GM21515 (cell line): ENCODE measurements around the gene FNIP2.
"Not testable (repeated sequence)": the region's sequence is repeated elsewhere in the genome, so short reads cannot be mapped to it uniquely, and the experiment has no call there.

ENCODE experiments used
- ATAC-seq: cut with Tn5 transposase; IDR thresholded peaks from one replicate; pipeline ENCODE4 v1.9.1; 2021; ENCODE audit not compliant: unreplicated experiment

FNIP2 gene

DNA sequence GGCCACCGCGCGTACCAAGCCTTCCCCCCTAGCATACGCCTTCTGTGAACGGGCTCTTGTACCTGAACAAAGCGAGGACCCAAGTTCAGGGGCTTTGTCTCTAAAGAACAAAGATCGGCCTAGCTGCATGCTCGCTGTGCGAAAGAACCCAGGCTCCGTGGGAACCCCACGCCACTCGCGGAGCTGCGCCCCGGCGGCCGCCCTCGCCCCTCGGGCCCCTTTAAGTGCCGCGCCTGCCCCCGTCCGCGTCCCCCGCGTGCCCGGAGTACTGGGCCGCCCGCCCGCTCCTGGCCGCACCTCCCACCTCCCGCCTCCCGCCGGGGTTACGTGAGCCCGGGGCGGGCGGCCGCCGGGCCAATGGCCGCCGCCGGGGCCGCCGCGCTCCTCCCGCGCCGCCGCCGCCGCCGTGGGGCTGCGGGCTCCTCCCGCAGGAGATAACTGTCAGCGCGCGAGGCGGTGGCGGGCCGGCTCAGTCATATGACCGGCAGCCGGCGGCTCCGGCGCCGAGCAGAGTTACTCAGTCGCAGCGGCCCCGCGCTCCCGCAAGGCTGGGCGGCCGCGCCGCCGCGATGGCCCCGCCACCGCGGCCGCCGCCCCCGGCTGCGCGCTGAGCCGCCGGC lies at the start of gene FNIP2:
FNIP2 (plus strand) TSS at position 472 of the 620 bp plus-strand sequence. CDS start 187 bp downstream, outside the sequence.
- ATAC-seq, result peak; percentile 81

DNA sequence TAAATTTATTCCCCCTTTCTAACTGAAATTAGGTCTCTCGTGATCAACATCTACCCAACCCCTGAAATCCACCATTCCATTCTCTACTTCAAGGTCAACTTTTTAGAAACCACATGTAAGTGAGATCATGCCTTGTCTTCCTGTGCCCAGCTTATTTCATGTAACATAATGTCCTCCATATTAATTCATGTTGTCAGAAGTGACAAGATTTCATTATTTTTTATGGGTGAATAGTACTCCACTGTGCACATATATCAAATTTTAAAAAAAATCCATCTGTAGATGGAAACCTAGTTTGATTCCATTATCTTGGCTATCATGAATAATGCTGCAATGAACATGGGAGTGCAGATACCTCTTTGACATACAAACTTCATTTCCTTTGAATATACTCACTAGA lies 47.1 kb upstream of the FNIP2 start:
- ATAC-seq, result no peak

DNA sequence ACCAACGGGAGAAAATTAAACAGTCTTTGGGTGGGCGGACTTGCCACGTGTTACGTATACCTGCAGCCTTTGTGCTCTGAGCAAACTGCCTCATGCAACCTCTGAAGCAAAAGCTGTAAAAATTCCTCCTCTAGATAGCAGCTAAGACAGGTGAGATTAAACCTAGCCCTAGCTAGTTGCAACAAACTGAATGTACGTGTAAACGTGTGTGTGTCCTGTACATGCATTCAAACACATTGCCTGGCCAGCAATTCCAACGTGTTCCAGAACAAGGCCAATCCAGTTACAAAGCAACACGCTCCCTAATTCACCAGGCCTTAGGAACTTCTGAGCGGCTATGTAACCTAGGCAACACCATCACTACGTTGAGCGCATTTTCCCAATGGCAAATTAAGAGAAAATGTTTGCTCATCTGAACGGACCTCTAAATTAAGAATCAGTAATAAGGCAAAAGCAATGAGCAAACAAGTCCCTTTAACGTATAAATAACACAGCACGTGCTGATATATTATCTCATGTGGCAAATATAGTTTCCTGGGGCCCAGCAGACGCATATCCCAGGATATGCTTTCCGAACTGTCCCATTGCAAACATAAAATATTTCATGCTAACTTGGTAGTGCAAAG lies 46.4 kb upstream of the FNIP2 start:
- ATAC-seq, result no peak

DNA sequence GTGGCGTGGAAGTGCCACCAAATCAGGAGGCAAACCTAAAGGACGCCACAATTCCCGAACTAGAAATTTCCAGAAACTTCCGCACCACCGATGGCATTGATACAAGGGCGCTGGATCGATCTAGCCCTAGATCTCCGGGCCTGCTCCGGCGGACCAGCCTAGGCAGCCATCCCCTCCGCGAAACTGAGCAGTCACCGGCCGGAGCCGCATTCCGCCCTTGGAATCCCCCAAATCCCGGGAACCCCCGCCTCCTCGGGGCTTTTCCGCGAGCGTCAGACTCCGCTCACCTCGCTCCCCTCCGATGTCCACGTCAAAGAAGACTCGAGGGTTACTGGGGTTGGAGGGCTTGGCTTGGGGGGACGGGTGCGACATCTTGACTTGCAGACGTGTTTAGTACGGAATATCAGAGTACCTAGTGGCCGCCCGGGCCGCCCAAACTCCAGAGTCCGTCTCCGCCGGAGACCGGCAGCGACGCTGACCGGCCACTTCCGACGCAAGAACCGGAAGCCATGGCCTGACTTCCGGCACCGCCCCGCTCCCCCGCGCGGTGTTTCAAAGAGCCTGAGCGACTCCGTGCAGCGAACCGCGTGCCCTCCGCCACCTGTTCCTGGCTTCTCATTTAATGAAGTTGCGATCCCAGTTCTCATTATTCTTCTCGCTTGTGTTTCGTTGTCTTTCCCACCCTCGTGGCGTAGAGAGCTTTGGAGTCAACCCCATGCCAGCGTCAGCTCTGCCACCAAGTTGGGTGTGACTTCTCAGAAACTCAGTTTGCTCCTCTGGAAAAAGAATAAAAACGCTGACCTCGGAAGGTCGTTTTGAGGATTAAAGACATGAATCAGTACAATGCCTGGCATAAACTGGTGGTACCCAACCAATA lies 45.7 kb upstream of the FNIP2 start, which contains the start of gene PPID:
PPID (minus strand) TSS at position 480 of the 877 bp plus-strand sequence; CDS start at position 372, 108 bp downstream.
- peak; percentile 98 for ATAC-seq

DNA sequence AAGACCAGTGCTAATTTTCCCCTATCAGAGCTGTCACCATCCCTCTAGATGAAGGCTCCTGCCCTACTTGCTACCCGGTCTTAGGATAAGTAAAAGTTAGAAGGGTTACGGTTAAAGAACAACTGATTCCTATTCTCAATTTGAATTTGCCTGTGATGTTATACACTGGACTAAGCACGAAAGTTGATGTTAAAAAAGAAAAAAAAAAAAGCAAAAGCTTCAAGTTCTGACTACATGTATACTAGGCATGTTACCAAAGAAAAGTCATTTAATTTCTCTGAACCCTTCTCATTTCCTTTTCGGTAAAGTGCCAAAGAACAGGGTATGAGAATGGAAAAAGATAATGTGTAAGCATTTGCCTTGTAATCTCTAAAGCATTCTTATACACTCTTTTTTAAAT lies 44.2 kb upstream of the FNIP2 start:
- ATAC-seq, result no peak

DNA sequence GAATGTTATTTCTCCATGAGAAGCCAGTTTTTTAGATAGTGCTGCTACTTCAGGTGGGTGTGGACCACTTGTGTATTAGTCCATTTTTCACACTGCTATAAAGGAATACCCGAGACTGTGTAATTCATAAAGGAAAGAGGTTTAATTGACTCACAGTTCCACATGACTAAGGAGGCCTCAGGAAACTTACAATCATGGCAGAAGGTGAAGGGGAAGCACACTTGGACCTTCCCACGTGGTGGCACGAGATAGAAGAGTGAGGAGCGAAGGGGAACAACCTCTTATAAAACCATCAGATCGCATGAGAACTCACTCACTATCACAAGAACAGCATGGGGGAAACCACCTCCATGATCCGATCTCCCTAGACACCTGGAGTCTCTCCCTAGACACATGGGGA lies 42.2 kb upstream of the FNIP2 start:
- ATAC-seq, result no peak

DNA sequence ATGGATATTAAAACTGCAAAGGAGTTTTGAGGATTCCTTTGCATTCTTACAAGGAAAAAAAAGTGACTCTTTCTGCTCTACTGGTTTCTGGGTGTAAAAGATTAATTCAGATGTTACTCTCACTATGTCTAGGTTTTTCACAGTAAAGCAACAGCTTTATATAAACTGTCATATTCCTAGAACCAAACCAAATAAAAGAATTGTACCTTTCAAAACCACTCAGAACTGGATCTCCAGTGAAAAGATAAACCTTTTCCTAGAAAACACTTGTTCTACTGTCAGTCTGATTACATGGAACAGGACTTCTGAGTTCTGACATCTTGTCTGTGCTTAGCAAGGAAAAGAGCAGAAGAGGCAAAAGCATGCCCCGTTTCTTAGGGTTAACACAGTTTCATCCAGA lies 40.6 kb upstream of the FNIP2 start:
- ATAC-seq, result no peak

DNA sequence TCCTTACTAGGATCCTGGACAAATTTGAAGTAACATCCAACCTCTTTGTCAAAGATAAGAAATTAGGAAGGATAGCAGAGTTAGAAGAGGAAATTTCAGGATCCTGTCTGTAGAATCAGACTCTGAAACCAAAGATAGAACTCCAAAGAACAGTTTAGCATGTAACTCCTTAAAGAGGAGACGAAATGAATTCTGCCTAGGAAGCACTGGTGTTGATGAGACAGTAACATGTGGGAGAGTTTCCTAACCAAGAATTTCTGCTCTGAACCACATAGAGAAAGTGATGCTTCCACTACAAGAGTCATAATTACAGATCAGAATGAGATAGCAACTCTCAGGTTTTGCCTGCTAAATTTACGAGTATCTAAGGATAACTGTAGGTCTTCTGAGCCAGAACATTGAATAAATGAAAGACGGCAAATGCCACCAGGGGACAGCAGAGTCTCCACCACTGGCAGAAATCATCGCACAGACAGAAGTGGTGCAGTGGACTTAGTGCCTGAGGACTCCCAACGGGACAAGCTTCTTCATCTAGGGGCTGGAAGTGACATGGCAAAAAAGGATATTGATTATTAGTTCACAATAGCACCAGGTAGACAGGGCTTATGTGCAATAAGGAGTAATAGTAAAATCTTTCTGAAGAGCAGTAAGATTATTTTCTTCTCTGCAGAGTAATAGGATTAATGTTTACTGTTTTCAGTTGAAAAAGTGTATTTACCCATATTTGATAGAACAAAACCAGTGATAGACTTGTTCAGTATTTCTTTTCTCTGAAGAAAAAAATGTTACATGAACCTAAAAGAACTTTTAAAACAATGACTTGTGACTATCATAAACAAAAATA lies 38.9 kb upstream of the FNIP2 start:
- no peak for ATAC-seq

DNA sequence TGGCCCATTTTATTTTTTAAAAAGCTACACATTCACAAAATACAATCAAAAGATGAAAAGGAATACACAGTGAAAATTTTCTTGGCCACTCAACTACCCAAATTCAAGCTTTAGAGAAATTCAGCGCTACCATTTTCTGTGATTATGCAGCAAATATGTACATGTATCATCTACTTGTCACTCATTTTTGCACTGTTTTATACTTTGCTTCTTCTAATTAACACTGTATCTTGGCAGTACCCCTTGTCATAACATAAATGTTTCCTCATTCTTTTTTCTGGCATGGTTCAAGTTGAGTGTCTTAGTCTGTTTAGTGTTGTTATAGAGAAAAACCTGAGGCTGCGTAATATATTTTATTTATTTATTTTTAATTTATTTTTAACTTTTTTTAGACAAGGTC lies 30.0 kb upstream of the FNIP2 start:
- ATAC-seq, result no peak

DNA sequence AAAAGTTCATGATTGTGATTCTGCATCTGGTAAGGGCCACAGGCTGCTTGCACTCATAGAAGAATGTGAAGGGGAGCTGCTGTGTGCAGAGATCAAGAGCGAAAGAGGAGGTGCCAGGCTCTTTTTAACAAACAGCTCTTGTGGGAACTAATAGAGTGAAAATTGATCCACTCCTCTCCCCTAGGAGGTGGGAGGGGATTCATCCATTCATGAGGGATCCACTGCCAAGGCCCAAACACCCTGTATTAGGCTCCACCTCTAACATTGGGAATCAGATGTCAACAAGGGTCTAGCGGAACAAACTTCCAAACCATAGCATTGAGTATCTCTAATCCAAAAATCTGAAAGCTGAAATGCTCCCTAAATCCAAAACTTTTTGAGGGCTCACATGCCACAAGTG lies 29.2 kb upstream of the FNIP2 start:
- no peak for ATAC-seq

DNA sequence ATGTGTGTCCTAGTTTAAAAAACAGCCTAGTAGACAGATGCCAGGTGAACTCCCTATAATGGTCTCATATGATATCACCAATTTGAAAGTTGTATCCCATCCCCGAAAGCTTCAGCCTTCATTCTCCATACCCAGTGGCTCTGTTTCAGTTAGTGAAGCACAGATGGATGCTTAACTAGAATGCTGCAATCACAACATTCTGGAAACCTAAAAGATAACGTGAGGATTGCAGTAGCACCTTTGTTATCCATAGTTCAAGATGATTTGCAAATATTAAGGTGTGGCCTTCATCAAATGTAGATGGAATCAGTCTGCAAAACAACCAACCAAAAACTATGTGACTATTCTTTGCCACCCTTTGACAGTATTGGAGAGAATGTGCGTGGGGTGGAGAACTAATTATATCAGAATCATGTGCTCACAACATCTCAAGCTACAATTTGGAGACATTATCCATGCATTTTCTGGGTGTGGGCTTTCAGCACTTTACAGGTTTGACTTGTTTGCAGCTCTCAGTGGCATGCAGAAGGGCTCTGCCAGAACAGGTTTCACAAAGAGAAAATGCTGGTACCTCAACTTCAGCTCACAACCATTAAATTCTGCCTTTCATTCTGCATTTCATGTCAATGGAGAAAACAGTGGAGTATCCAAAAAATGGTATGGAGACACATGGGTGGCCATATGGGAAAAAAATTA lies 27.4 kb upstream of the FNIP2 start:
- no peak for ATAC-seq

DNA sequence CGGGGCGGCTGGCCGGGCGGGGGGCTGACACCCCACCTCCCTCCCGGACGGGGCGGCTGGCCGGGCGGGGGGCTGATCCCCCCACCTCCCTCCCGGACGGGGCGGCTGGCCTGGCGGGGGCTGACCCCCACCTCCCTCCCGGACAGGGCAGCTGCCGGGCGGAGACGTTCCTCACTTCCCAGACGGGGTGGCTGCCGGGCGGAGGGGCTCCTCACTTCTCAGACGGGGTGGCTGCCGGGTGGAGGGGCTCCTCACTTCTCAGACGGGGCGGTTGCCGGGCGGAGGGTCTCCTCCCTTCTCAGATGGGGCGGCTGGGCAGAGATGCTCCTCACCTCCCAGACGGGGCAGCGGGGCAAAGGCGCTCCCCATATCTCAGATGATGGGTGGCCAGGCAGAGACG lies 22.3 kb upstream of the FNIP2 start:
- not testable (repeated sequence) for ATAC-seq

DNA sequence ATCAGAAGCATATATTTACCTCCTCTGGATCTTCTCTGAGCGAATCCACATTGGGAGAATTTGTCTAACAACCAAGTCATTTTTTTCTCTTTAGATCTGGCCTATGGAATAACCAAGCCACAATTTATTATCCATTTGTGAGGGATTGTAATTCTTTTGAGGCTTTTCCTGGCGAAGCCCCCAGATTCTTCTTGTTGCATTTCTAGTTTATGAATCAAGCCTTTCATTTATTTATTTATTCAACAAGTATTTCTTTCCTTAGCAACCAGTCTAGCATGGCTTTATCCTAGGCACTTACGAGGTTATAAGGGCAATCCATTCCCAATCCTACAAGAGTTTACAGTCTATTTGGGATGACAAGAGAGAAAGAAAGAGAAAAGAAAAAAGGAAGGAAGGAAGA lies 18.4 kb upstream of the FNIP2 start:
- no peak for ATAC-seq

DNA sequence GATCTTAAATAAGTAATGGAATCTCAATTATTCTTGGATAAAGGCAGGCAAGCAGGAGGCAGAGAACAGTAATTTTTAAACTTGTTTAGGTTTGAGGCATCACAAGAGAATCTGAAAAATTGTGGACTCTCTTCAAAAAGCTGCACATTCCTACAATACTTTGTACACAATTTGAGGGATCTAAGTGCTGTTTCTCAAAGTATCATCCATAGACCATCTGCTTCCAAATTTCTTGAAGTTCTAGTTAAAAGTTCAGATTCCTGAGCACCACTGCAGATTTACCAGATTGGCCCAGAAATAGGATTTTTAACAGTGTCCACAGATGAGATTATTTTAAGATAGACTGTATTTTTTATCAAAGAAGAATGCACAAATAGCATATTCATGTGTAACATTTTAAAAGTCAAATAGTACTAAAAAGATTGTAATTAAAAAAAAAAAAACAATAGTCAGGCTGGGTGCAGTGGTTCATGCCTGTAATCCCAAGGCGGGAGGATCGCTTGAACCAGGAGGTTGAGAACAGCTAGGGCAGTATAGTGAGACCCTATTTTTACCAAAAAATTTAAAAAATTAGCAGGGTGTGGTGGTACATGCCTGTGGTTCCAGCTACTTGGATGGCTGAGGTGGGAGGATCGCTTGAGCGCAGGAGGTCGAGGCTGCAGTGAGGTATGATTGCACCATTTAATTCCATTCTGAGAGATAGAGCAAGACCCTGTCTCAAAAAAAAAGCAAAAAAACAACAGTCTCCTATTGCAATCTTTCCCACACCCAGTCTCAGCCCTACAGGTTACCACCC lies 14.2 kb upstream of the FNIP2 start:
- no peak for ATAC-seq

DNA sequence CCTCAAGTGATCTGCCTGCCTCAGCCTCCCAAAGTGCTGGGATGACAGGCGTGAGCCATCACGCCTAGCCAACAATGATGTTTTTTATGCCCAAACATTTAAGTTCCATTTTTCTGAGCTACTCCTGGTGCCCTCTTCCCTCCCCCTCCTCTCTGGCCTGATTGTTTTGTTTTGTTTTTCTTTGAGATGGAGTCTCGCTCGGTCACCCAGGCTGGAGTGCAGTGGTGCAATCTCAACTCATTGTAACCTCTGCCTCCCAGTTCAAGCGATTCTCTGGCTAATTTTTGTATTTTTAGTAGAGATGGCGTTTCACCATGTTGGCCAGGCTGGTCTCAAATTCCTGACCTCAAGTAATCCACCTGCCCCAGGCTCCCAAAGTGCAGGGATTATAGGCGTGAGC lies 13.0 kb upstream of the FNIP2 start:
- ATAC-seq, result not testable (repeated sequence)

DNA sequence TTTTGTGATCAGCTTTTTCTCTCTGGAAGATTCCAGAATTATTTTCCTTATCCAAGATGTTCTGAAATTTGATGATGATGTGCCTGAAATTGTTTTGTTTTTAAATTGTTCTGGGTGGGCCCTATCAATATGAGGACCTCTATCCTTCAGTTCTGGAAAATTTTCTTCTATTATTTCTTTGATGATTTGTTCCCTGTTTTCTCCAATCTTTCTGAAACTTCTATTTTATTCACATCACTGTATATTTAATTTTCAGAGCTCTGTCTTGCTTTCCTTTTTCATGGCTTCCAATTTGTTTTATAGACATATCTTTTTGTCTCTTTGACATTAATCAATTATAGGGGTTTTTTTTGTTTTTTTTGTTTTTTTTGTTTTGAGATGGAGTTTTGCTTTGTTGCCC lies 12.2 kb upstream of the FNIP2 start:
- no peak for ATAC-seq

DNA sequence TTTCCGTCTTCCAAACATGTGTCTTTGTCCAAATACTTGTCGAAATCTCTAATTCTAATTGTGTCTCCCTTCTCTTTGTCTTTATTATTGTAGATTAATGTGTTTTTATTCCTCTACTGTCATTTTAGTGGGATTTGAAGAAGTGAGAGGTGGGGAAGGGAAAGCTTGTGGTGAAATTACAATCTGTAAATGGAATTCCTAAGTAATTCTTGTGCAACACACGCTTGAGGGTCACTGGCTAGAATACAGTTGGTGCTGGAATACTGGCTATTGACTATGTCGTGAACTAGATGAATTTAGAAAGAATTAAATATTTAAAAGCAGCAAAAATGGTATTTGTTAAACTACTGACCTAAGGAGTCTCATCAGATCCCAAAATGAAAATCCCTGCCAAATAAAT lies 10.7 kb upstream of the FNIP2 start:
- no peak for ATAC-seq

DNA sequence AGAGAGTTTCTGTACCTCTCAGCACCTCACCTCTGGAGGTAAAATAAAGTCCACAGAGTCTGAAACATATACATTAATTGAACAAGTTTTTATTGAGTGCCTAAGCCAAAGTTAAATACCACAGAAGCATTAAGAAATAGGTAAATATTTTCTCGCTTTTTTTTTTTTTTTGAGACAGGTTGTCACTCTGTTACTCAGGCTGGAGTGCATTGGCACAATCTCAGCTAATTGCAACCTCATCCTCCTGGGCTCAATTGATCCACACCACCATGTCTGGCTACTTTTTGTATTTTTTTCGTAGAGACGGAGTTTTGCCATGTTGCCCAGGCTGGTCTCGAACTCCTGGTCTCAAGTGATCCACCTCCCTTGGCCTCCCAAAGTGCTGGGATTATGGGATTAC lies 10.1 kb upstream of the FNIP2 start:
- no peak for ATAC-seq

DNA sequence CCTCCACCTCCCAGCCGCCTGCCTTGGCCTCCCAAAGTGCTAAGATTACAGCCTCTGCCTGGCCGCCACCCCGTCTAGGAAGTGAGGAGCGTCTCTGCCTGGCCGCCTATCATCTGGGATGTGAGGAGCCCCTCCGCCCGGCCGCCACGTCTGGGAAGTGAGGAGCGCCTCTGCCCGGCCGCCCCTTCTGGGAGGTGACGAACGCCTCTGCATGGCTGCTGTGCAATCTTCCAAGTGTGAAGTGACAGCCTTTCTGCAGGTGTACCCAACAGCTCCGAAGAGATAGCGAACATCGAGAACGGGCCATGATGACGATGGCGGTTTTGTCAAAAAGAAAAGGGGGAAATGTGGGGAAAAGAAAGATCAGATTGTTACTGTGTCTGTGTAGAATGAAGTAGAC lies 9.3 kb upstream of the FNIP2 start:
- not testable (repeated sequence) for ATAC-seq

DNA sequence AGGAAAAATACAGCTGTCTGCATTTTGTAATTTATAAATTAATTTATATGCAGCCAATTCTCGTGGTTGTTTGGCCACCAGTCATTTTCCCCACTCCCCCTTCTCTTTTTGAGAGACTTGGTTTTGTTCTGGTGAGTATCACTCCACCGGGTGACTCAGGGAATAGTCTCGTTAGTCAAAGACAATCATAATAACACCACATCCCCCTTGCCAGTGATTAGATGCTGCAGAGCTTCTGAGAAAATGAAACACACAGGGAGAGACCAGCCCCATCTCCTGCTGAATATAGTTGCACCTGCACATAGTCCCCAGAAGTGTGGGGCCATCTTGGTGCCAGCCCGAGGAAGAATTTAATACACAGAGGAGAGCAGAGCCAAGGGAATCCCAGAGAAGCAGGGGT lies 8.0 kb upstream of the FNIP2 start:
- no peak for ATAC-seq
